NB4 (cell line): ENCODE data around the gene CLDND1.

Experiments
- CTCF ChIP-seq: IDR thresholded peaks from one replicate; pipeline ENCODE4 v1.5.1; 2012; ENCODE audit warnings: low read depth, low read length
- POLR2A ChIP-seq: IDR thresholded peaks from 2 replicates; pipeline ENCODE4 v1.6.1; 2011; ENCODE audit warnings: mild to moderate bottlenecking; ENCODE audit not compliant: insufficient read length; ENCODE audit errors: extremely low read depth

- TF ChIP-seq CTCF (no peak), POLR2A (no peak)
Measured at GRCh38 chr3:98525494-98525893, 2.8 kb upstream of the CLDND1 start.
